Esophagus squamous epithelium (tissue), 5 donors: ENCODE measurements around the gene ITGB7. TPM values are rescaled to one million over a fixed set of nuclear protein-coding genes. Genes with fewer than 3 reads are reported as not detected.

Source experiments
- DNase-seq: peaks from one replicate; lab custom pipeline; 2025; lab: John Stamatoyannopoulos, UW
- H3K27ac ChIP-seq, 4 donors: fragments of 200-600 bp; sonication (generic); one replicate each; pipeline ENCODE4 v1.5.1; 2016 to 2019; ENCODE audit warnings: mild to moderate bottlenecking in 1 of 4
- H3K27me3 ChIP-seq, 4 donors: fragments of 200-600 bp; sonication (generic); 1 replicate in 3 of 4; 2 replicates in 1 of 4; pipeline versions ENCODE4 v1.5.1 to v1.6.0; 2017 to 2021; ENCODE audit warnings: antibody characterized with exemption in 1 of 4
- H3K36me3 ChIP-seq, 3 donors: fragments of 200-600 bp; sonication (generic); one replicate each; pipeline ENCODE4 v1.5.1; 2016 to 2019
- H3K4me1 ChIP-seq, 3 donors: fragments of 200-600 bp; sonication (generic); one replicate each; pipeline ENCODE4 v1.5.1; 2017 to 2019
- H3K4me3 ChIP-seq, 4 donors: fragments of 200-600 bp; sonication (generic); 1 replicate in 3 of 4; 2 replicates in 1 of 4; pipeline ENCODE4 v1.5.1; 2016 to 2019; ENCODE audit warnings: mild to moderate bottlenecking in 2 of 4, moderate library complexity in 1 of 4
- H3K9me3 ChIP-seq, 3 donors: fragments of 200-600 bp; sonication (generic); one replicate each; pipeline ENCODE4 v1.5.1; 2016 to 2019
- CTCF ChIP-seq, 6 experiments: fragments of 450-650 bp in 4 of 6; fragments of 200-600 bp in 2 of 6; sonication (generic) in 2 of 6; IDR thresholded peaks; one replicate each; pipeline ENCODE4 v1.5.1; 2016 to 2019; ENCODE audit warnings: antibody characterized with exemption in 6 of 6, mild to moderate bottlenecking in 4 of 6, moderate library complexity in 4 of 6
- POLR2A ChIP-seq, 4 donors: fragments of 450-650 bp; IDR thresholded peaks; one replicate each; pipeline ENCODE4 v1.6.1; 2017; ENCODE audit warnings: antibody characterized with exemption in 4 of 4, mild to moderate bottlenecking in 4 of 4, moderate library complexity in 3 of 4
- WGBS, 2 donors: methylation state at CpG; one replicate each; pipeline ENCODE4 v1.1.5; 2018; 5-methylcytosine and 5-hydroxymethylcytosine counted together
- intact Hi-C: fragments of 100-400 bp; cut with DNase I; formaldehyde crosslinking; loops from one replicate; pipeline ENCODE4 v1.15.0; 2022
- total RNA-seq, 4 donors: library from RNA; depleted of rRNA; stranded (reverse); fragments of >200 nt; gene quantifications; one replicate each; pipeline ENCODE4 v1.1.0, GENCODE V29; 2016
- donor health status: DM: yes; HTN: yes; CAD: no.

ITGB7 gene
- total RNA-seq, 4 donors from 2014 or later = 4.2 to 7.2 (median 5.9) TPM

- TF ChIP-seq CTCF (IDR thresholded peaks at IDR 0.05) (no peak), POLR2A (IDR thresholded peaks at IDR 0.05) (no peak)
- 78 to 86% methylated on average over 2 to 3 of the region's 3 CpGs for WGBS, 2 donors
Measured at GRCh38 chr12:53199700-53200099, 7.4 kb downstream of the ITGB7 start.

DNA sequence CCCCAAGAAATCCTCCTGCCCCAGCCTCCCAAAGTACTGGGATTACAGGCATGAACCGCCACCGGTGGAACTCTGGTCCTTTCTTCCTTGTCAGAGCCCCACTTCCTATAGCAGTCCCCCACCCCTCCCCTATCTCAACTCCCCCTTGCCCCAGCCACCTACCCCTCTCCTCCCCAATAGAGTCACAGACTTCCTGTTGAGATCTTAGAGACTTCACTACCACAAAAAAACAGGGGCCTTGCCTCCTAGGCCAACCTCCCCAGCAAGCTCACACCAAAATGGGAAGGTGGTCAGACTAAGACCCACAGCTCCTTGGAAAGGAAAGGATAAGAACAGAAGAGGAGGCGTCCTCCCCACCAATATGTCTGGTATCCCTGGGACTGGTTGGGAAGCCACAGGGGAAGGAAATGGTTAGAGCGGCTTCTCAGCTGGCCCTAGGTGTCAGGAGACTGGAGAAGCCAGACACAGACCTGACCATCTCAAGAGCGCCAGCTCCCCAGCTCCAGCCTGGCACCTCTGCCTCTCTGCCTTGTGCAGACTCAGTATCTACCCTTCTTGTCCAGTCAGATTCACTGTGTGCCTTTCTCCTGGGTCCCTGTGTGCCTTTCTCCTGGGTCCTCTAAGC lies 8.5 kb downstream of the ITGB7 start:
- H3K27ac ChIP-seq = no peak overlapping the region
- peaks cover 4 to 44% (median 11%) of the 10 kb centered on the region in 3 donors for H3K4me1 ChIP-seq
- 58 to 90% methylated on average over 2 to 5 of the region's 5 CpGs for WGBS, 2 donors
- intact Hi-C loops = loop anchor here (5.0 kb wide), 1 partner anchor 36 kb away; no protein-coding TSS in a partner anchor
- peaks cover 0 to 13% (median 0%) of the 10 kb centered on the region in 3 donors for H3K36me3 ChIP-seq
- H3K4me3 ChIP-seq = no peak overlapping the region
- H3K9me3 ChIP-seq = no peaks in the 10 kb centered on the region
- DNase-seq = no peak
- TF ChIP-seq POLR2A (IDR thresholded peaks at IDR 0.05) (no peak), CTCF (IDR thresholded peaks at IDR 0.05) (no peak)
- H3K27me3 ChIP-seq = no peaks in the 10 kb centered on the region

More at GRCh38 chr12:53199700-53200099, 7.4 kb downstream of the ITGB7 start:
- Histone ChIP-seq H3K4me3 (no peak overlapping the region), H3K4me1 (peaks cover 4 to 44% (median 11%) of the 10 kb centered on the region in 3 donors), H3K27me3 (no peaks in the 10 kb centered on the region), H3K27ac (no peak overlapping the region), H3K9me3 (no peaks in the 10 kb centered on the region), H3K36me3 (peaks cover 0 to 13% (median 0%) of the 10 kb centered on the region in 3 donors)
- intact Hi-C loops = loop anchor here (5.0 kb wide), 1 partner anchor 37 kb away; no protein-coding TSS in a partner anchor
- DNase-seq = no peak

- H3K4me1 ChIP-seq = peaks cover 4 to 44% (median 11%) of the 10 kb centered on the region in 3 donors
- peak overlapping the region in 3 of 4 donors; percentile 25 to 49 (median 36) for H3K4me3 ChIP-seq
- no peak for DNase-seq
- H3K9me3 ChIP-seq = no peaks in the 10 kb centered on the region
- H3K36me3 ChIP-seq = peaks cover 0 to 25% (median 0%) of the 10 kb centered on the region in 3 donors
- intact Hi-C loops = loop anchor here (5.0 kb wide), 1 partner anchor 35 kb away; no protein-coding TSS in a partner anchor
- H3K27ac ChIP-seq = no peak overlapping the region
- TF ChIP-seq CTCF (IDR thresholded peaks at IDR 0.05) (no peak), POLR2A (IDR thresholded peaks at IDR 0.05) (no peak)
- H3K27me3 ChIP-seq = no peaks in the 10 kb centered on the region
- WGBS, 2 donors = 68 to 76% methylated on average over 7 of the region's 19 CpGs
Measured at GRCh38 chr12:53197011-53197640, 9.9 kb downstream of the ITGB7 start.

- H3K36me3 ChIP-seq = peaks cover 0 to 32% (median 0%) of the 10 kb centered on the region in 3 donors
- H3K27ac ChIP-seq = no peak overlapping the region
- no peak overlapping the region for H3K4me3 ChIP-seq
- H3K9me3 ChIP-seq = no peaks in the 10 kb centered on the region
- WGBS, 2 donors = 42 to 82% methylated on average over 2 to 3 of the region's 14 CpGs
- no peak for TF ChIP-seq CTCF (IDR thresholded peaks at IDR 0.05)
- no peak for TF ChIP-seq POLR2A (IDR thresholded peaks at IDR 0.05)
- H3K27me3 ChIP-seq = no peaks in the 10 kb centered on the region
- peaks cover 4 to 41% (median 11%) of the 10 kb centered on the region in 3 donors for H3K4me1 ChIP-seq
- no peak for DNase-seq
- intact Hi-C loops = loop anchor here (5.0 kb wide), 1 partner anchor 34 kb away; no protein-coding TSS in a partner anchor
Measured at GRCh38 chr12:53196486-53196885, 10.6 kb downstream of the ITGB7 start.
